Astrocyte (in vitro differentiated cells and primary cell): ENCODE measurements around the gene RBM19. TPM values are rescaled to one million over a fixed set of nuclear protein-coding genes. Genes with fewer than 3 reads are reported as not detected.

Source experiments
- DNase-seq: peaks from one replicate; pipeline ENCODE4 v3.0.0-alpha.2; 2010; ENCODE audit warnings: low read depth
- FAIRE-seq: peaks from 2 replicates; lab custom pipeline; 2011; peaks lifted over from hg19 to GRCh38; lab: Jason Lieb, UNC
- H2AFZ ChIP-seq: 2 replicates; pipeline ENCODE4 v1.6.0; 2012; ENCODE audit warnings: low read depth, low read length, inconsistent platforms
- H3K27ac ChIP-seq: 2 replicates; pipeline ENCODE4 v1.5.1; 2011; ENCODE audit warnings: low read depth, low read length, inconsistent platforms
- H3K27me3 ChIP-seq: 2 replicates; pipeline ENCODE4 v1.6.0; 2011; ENCODE audit warnings: low read length, inconsistent platforms; ENCODE audit not compliant: insufficient read depth
- H3K36me3 ChIP-seq: 2 replicates; pipeline ENCODE4 v1.5.1; 2011; ENCODE audit warnings: low read length, inconsistent platforms; ENCODE audit not compliant: insufficient read depth
- H3K4me1 ChIP-seq: 2 replicates; pipeline ENCODE4 v1.5.1; 2011; ENCODE audit warnings: low read length, inconsistent platforms; ENCODE audit not compliant: insufficient read depth
- H3K4me2 ChIP-seq: 2 replicates; pipeline ENCODE4 v1.6.0; 2012; ENCODE audit warnings: low read length, inconsistent platforms
- H3K4me3 ChIP-seq: 2 replicates; pipeline ENCODE4 v1.5.1; 2011; ENCODE audit warnings: low read depth, mild to moderate bottlenecking, low read length, inconsistent platforms; ENCODE audit not compliant: insufficient read depth
- H3K79me2 ChIP-seq: 2 replicates; pipeline ENCODE4 v1.6.0; 2012; ENCODE audit warnings: mild to moderate bottlenecking, low read length, inconsistent platforms; ENCODE audit not compliant: insufficient read depth
- H3K9ac ChIP-seq: 2 replicates; pipeline ENCODE4 v1.6.0; 2012; ENCODE audit warnings: mild to moderate bottlenecking, low read length, inconsistent platforms
- H3K9me3 ChIP-seq: 2 replicates; pipeline ENCODE4 v1.5.1; 2012; ENCODE audit warnings: low read depth, mild to moderate bottlenecking, low read length, inconsistent platforms; ENCODE audit not compliant: insufficient read depth
- H4K20me1 ChIP-seq: 2 replicates; pipeline ENCODE4 v1.6.0; 2012; ENCODE audit warnings: low read length, inconsistent platforms; ENCODE audit not compliant: insufficient read depth
- H3K27ac Mint-ChIP-seq: one replicate; pipeline ENCODE4 v1.8.0; 2021; ENCODE audit warnings: mild to moderate bottlenecking, mixed read lengths; ENCODE audit not compliant: unreplicated experiment
- H3K27me3 Mint-ChIP-seq: one replicate; pipeline ENCODE4 v1.8.0; 2021; ENCODE audit warnings: low read depth, mixed read lengths; ENCODE audit not compliant: unreplicated experiment
- H3K36me3 Mint-ChIP-seq: one replicate; pipeline ENCODE4 v1.8.0; 2021; ENCODE audit warnings: low read depth, mixed read lengths; ENCODE audit not compliant: unreplicated experiment
- H3K4me1 Mint-ChIP-seq: one replicate; pipeline ENCODE4 v1.8.0; 2021; ENCODE audit warnings: low read depth, mixed read lengths; ENCODE audit not compliant: unreplicated experiment
- H3K4me3 Mint-ChIP-seq: one replicate; pipeline ENCODE4 v1.8.0; 2021; ENCODE audit warnings: mild to moderate bottlenecking, moderate library complexity, mixed read lengths; ENCODE audit not compliant: unreplicated experiment
- H3K9me3 Mint-ChIP-seq: one replicate; pipeline ENCODE4 v1.8.0; 2021; ENCODE audit warnings: mild to moderate bottlenecking, mixed read lengths; ENCODE audit not compliant: unreplicated experiment
- CTCF ChIP-seq: IDR thresholded peaks from 2 replicates; pipeline ENCODE4 v1.5.1; 2011; ENCODE audit warnings: low read depth, mild to moderate bottlenecking, inconsistent platforms, low read length, moderate library complexity; ENCODE audit not compliant: insufficient read depth
- EZH2 ChIP-seq: IDR thresholded peaks from 2 replicates; pipeline ENCODE4 v1.6.1; 2012; ENCODE audit warnings: mild to moderate bottlenecking, low read length, inconsistent platforms; ENCODE audit not compliant: insufficient read depth
- total RNA-seq: library from RNA; stranded (reverse); gene quantifications from 2 replicates; pipeline ENCODE4 v1.2.1, GENCODE V29; 2021

RBM19 gene
- total RNA-seq, 1 donor from 2014 or later = 32.3 TPM

- TF ChIP-seq CTCF = no peak
- no peak for TF ChIP-seq EZH2
- Histone ChIP-seq H4K20me1 (peaks cover 23% of the 10 kb centered on the region), H2AFZ (no peak overlapping the region), H3K27ac (no peak overlapping the region), H3K27me3 (no peaks in the 10 kb centered on the region), H3K4me1 (peaks cover 13% of the 10 kb centered on the region), H3K4me2 (no peak overlapping the region), H3K9ac (no peak overlapping the region), H3K9me3 (no peaks in the 10 kb centered on the region), H3K79me2 (no peaks in the 10 kb centered on the region), H3K36me3 (no peaks in the 10 kb centered on the region), H3K4me3 (no peak overlapping the region)
- FAIRE-seq (no peak), DNase-seq (no peak)
- Mint-ChIP-seq H3K27me3 (no peaks in the 10 kb centered on the region), H3K36me3 (peaks cover 5% of the 10 kb centered on the region), H3K4me3 (no peak overlapping the region), H3K9me3 (no peaks in the 10 kb centered on the region), H3K4me1 (peaks cover 31% of the 10 kb centered on the region), H3K27ac (no peak overlapping the region)
Observed at GRCh38 chr12:113893221-113893620, 72.9 kb downstream of the RBM19 start.

DNA sequence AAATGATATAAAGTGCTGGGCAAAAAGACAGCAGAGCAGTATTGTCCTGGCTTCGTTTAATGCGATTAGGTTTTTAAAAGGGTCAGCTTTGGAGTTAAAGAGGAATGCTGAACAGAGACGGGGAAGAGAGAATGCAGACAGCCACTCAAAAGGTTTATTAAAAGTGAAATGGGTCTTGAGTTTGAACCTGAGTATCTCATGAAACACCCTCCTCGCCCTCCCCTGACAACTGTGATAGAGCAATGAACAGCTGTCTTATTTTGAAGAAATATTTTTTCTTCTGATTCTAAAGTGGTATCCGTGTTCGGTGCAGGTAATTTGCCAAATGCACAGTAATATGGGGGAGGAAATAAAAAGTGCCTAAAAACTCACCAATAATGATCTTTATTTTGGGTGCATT lies 73.6 kb downstream of the RBM19 start:
- peaks cover 13% of the 10 kb centered on the region for H3K4me1 ChIP-seq
- no peaks in the 10 kb centered on the region for H3K79me2 ChIP-seq
- Mint-ChIP-seq H3K4me3 (no peak overlapping the region), H3K27ac (no peak overlapping the region), H3K9me3 (no peaks in the 10 kb centered on the region), H3K4me1 (peaks cover 37% of the 10 kb centered on the region), H3K27me3 (no peaks in the 10 kb centered on the region), H3K36me3 (peaks cover 6% of the 10 kb centered on the region)
- H3K27me3 ChIP-seq = no peaks in the 10 kb centered on the region
- H3K9me3 ChIP-seq = no peaks in the 10 kb centered on the region
- H3K36me3 ChIP-seq = no peaks in the 10 kb centered on the region
- H2AFZ ChIP-seq = no peak overlapping the region
- no peak for TF ChIP-seq EZH2
- TF ChIP-seq CTCF = no peak
- no peak overlapping the region for H3K4me3 ChIP-seq
- DNase-seq (no peak), FAIRE-seq (no peak)
- no peak overlapping the region for H3K9ac ChIP-seq
- peaks cover 27% of the 10 kb centered on the region for H4K20me1 ChIP-seq
- no peak overlapping the region for H3K27ac ChIP-seq
- H3K4me2 ChIP-seq = no peak overlapping the region

GRCh38 chr12:113891739-113892520 lies 74.2 kb downstream of the RBM19 start:
- Histone ChIP-seq H3K27me3 (no peaks in the 10 kb centered on the region), H3K36me3 (no peaks in the 10 kb centered on the region), H3K79me2 (no peaks in the 10 kb centered on the region), H3K4me1 (peaks cover 13% of the 10 kb centered on the region), H4K20me1 (peaks cover 27% of the 10 kb centered on the region), H3K4me2 (no peak overlapping the region), H3K27ac (no peak overlapping the region), H3K9me3 (no peaks in the 10 kb centered on the region), H3K9ac (no peak overlapping the region), H2AFZ (no peak overlapping the region), H3K4me3 (no peak overlapping the region)
- Mint-ChIP-seq H3K36me3 (peaks cover 6% of the 10 kb centered on the region), H3K4me3 (no peak overlapping the region), H3K9me3 (no peaks in the 10 kb centered on the region), H3K27me3 (no peaks in the 10 kb centered on the region), H3K4me1 (peaks cover 37% of the 10 kb centered on the region), H3K27ac (no peak overlapping the region)
- TF ChIP-seq CTCF = no peak
- no peak for TF ChIP-seq EZH2
- DNase-seq = no peak
- no peak for FAIRE-seq
